NCI-H2196 treated with DMSO at 0.1 percent for 48 hours (cell line): ENCODE data around the gene ARMS2.

Experiments
- DNase-seq: peaks from one replicate; lab custom pipeline; 2025; ENCODE audit not compliant: unreplicated experiment; lab: John Stamatoyannopoulos, UW

The ARMS2 gene

DNA sequence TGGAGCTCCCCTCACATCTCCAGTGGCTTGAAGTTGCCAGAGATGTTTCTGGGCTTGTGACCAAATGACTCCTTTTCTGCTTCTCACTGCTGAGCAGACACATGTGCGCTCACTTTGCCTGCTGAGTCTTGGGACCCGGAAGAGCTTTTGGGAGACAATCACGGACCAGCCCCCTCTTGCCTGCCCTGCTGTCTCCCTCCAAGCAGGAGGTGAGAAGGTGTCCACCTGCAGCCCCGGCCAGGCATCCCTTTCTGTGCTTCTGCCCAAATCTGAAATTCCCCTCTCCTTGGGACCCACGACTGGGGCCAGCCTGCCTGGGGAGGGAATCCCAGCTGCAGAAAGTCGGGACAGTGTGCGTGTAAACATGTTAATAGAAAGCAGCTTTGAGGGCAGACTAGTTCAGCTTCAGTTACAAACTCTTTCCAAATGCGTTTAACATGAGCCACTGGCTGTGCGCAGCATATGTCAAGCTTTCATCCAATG, 38.6 kb downstream of the ARMS2 start:
- no peak for DNase-seq

DNA sequence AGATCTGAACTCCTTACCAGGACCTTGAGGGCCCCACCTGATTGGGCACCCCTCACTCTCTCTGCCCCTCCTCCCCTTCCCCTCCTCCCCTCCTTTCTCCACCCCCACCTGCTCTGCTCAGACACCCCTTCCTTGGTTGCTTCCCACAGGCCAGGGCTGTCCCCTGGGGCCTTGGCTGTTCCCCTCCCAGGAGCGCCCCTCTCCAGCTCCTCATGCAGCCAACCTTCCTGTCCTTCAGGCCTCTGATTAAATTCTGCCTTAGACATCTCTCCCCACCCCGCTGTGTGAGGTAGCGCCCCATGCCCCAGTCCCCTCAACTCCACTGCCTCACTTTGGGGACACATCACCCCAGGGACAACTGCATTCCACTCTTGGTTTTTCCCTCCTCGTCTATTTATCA, 39.3 kb downstream of the ARMS2 start:
- DNase-seq = no peak

DNA sequence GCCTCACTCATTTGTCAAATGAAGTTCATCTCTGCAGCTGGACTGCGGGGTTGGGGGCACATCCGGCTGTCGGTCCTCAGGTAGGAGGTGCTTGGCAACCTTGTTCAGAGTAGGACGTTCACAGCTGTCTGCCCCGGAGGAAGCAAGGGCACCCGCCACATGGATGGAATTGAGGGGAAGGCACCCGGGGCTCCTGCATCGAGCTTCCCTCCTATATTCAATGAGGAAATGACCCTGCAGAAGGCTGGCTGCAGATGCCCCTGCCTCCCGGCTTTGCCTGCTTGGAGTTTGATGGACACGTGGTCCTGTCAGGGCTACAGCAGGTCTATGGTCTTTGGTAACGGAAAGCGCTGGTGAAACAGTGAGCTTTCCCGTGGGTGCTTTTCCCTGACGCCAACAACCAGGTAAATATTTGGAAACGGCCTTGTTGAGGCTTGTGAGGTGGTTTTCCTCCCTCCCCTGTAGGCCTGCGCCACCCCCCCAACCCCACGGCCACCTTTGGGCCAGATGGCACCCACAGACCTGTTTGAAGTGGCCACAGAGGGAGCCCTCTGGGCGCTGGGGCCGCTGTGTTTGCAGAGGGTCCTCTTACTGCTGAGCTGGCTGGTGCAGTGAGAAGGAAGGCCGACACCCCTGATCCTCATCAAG, 39.8 kb downstream of the ARMS2 start:
- no peak for DNase-seq

DNA sequence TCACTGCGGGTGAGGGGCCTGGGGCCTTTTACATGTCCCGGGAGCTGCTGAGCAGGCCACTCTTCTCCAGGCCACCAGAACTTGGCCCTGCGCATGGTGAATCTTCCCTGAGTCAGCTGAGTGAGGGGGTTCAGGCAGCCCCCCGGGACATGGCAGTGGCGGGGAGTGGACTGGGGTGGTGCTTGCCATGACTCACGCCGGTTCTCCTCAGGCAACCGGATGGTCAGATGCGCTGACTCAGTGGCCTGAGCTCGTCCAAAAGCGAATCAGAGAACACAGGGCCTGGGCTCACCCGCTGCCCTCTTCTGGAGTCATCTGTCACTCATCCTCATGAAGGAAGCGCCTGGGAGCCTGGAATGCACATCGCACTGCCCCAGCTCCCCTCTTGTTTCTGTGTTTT, 40.4 kb downstream of the ARMS2 start:
- DNase-seq = no peak

DNA sequence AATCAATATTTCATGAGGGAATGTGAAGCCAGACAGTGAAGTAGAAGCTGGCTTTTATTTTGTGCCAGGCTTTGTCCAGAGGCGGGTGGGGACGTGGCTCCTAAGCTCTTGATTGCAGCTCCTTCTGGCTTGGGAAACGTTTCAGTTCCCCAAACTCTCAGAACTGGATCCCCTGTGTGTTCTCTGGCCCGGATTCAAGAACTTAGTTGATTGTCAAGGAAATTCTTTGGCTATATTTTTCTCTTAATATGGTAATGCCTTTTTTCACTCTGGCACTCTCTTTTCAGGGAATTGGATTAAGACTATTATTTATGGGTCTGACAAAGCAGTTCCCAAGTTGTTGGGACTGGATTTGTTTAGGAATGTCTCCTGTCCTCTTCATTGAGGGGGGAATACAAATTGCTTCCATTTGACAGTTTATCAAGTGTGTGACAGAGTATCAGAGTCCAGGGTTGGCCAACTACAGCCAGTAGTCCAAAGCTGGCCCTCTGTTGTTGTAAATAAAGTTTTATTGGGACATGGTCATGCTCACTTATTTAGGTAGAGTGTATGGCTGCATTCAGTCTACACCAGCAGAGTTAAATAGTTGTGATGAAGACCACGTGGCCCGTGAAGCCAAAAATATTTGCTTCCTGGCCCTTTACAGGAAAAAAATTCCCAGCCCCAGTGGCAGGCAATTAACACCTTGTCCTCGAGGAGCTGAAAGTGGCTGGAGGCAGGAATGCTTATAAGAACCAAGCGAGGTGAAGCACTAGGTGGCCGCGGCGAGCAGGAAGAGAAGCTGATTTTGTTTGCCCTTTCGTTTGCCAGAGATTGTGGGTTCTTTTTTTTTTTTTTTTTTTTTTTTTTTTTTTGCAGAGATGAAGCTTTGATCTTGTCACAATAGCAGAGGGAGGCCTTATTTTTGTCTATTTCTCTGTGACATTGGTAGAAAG, 41.2 kb downstream of the ARMS2 start:
- no peak for DNase-seq

- DNase-seq = no peak
Measured at GRCh38 chr10:122497241-122497640, 42.8 kb downstream of the ARMS2 start.

- no peak for DNase-seq
Measured at GRCh38 chr10:122498521-122498920, 44.1 kb downstream of the ARMS2 start.

- DNase-seq = no peak
Measured at GRCh38 chr10:122499012-122499411, 44.6 kb downstream of the ARMS2 start.

DNA sequence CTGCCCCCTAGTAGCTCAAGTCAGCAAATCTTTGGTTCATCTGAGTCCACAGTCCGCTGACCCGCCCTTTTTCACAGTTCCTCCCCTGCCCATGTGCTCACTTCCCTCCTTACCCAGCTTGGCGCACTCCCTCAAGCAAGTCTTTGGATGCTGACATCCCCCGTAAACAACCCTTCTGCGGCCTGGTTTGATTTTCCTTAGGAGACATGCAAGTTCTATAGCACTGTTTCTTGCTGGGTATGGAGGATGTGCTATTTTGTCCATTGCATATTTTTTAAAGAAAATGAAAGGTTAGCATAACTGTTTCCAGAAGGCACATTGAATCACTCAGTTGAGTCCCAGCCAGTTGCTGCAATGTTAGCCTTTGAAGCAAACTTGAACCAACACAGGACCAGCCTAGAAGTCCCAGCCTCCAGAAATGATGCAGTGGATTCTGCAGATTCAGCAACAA, 45.1 kb downstream of the ARMS2 start:
- no peak for DNase-seq

- DNase-seq = no peak
Measured at GRCh38 chr10:122500194-122500593, 45.7 kb downstream of the ARMS2 start.

- DNase-seq = no peak
Measured at GRCh38 chr10:122500726-122501125, 46.3 kb downstream of the ARMS2 start.

DNA sequence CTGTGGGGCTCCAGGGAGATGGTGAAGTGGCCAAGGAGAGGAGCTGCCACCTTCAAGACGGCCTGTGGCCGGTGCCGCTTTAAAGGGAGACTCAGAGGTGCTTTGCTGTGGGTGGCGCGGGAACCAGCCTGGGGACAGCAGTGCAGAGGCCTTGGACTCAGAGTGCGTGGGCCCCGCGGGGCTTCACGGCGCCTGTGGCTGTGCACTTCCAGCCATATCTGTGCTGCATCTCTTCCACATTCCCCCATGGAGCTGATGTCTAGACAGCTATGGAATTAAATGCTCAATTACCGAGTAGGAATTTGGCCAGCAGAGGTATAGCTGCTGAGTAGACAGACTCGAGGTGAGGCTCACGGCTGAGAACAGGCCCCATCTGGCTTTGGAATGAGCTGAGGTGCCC, 48.6 kb downstream of the ARMS2 start:
- DNase-seq = no peak

DNA sequence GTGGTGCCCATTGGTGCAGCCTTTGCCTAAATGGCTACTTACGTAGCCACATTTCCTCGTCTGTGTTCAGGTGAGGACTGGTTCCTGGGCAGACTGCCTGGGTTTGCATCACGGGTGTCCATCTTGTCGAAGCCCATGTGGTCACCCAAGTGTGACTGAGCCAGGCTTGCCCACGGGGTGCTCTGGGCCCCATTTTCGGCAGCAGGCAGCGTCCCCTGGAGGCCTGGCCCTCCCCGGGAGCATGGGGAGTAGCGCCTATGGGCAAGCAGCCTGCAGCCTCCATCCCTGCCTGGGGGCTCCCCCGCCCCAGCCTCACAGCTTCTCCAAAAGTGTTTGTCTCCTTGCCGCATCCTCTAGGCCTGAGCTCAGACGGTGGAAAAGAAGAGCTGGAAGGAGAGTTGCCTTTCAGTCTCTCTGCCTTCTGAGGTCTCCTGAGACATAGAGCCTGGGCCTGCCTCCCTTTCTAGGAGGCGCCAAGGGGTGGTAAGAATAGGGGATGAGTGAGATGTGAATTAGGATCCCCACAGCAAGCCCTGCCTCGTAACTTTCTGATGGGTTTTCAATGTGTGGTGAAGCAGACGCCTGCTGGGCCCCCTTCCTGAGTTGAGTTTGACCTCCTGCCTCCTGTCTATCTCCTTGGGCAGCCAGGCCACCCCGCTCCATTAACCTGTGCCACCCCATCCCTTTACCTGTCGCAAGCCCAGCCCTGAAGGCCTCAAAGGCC, 49.6 kb downstream of the ARMS2 start:
- no peak for DNase-seq

GRCh38 chr10:122504610-122504950, 50.1 kb downstream of the ARMS2 start:
- DNase-seq = peak; percentile 43

DNA sequence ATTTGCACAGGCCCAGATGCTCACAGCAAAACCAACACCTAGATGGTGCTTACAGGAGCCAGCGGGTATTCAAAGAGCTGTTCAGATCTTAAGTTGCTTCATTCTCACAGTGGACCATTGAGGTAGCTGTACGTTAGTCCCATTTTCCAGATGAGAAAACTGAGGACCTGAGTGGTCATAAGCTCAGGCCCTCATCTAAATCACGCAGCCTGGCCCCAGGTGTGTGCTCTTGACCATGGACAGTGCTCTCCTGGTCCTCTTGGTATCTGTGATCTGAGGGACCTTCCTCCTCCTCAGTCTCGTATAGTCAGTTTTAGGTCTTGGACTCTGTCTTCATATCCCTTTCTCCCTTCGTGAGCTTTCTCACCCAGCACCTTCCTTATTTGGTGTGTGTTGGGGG, 50.6 kb downstream of the ARMS2 start:
- no peak for DNase-seq

- no peak for DNase-seq
Measured at GRCh38 chr10:122505885-122506645, 51.6 kb downstream of the ARMS2 start.
